GM18858 (cell line): Measurements from ENCODE around the gene APOB.

Experiments used
- ATAC-seq: cut with Tn5 transposase; IDR thresholded peaks from one replicate; pipeline ENCODE4 v1.9.1; 2021; ENCODE audit not compliant: unreplicated experiment

APOB gene, protein sequence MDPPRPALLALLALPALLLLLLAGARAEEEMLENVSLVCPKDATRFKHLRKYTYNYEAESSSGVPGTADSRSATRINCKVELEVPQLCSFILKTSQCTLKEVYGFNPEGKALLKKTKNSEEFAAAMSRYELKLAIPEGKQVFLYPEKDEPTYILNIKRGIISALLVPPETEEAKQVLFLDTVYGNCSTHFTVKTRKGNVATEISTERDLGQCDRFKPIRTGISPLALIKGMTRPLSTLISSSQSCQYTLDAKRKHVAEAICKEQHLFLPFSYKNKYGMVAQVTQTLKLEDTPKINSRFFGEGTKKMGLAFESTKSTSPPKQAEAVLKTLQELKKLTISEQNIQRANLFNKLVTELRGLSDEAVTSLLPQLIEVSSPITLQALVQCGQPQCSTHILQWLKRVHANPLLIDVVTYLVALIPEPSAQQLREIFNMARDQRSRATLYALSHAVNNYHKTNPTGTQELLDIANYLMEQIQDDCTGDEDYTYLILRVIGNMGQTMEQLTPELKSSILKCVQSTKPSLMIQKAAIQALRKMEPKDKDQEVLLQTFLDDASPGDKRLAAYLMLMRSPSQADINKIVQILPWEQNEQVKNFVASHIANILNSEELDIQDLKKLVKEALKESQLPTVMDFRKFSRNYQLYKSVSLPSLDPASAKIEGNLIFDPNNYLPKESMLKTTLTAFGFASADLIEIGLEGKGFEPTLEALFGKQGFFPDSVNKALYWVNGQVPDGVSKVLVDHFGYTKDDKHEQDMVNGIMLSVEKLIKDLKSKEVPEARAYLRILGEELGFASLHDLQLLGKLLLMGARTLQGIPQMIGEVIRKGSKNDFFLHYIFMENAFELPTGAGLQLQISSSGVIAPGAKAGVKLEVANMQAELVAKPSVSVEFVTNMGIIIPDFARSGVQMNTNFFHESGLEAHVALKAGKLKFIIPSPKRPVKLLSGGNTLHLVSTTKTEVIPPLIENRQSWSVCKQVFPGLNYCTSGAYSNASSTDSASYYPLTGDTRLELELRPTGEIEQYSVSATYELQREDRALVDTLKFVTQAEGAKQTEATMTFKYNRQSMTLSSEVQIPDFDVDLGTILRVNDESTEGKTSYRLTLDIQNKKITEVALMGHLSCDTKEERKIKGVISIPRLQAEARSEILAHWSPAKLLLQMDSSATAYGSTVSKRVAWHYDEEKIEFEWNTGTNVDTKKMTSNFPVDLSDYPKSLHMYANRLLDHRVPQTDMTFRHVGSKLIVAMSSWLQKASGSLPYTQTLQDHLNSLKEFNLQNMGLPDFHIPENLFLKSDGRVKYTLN (N-terminal part only)

DNA sequence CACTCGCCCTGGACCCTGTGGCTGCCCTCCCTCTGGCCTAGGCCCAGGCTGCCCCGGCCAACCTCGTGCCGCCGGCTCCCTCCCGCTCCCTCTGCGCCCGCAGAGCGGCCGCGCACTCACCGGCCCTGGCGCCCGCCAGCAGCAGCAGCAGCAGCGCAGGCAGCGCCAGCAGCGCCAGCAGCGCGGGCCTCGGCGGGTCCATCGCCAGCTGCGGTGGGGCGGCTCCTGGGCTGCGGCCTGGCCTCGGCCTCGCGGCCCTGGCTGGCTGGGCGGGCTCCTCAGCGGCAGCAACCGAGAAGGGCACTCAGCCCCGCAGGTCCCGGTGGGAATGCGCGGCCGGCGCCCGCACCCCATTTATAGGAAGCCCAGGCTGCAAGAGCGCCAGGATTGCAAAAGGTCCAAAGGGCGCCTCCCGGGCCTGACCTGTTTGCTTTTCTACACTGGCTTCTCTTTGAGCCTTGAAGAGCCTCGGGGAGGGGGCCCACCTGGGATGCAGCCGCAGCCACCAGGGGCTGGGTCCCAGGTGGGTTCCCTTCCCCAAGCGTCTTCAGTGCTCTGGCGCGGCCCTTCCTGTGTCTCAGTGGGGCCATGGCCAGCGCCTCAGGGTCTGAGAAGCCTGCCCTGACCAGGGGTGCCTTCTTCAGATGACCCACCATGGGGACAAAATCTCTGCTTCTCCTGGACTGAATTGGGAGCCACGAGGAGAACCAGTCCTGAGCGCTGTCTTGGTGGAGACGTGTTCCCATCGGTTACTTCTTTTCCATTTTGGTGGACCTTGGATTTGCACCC is at the start of gene APOB:
Gene APOB (minus strand): TSS at position 330 of the 789 bp plus-strand sequence. CDS start 128 bp downstream, at position 202.
- ATAC-seq = no peak

DNA sequence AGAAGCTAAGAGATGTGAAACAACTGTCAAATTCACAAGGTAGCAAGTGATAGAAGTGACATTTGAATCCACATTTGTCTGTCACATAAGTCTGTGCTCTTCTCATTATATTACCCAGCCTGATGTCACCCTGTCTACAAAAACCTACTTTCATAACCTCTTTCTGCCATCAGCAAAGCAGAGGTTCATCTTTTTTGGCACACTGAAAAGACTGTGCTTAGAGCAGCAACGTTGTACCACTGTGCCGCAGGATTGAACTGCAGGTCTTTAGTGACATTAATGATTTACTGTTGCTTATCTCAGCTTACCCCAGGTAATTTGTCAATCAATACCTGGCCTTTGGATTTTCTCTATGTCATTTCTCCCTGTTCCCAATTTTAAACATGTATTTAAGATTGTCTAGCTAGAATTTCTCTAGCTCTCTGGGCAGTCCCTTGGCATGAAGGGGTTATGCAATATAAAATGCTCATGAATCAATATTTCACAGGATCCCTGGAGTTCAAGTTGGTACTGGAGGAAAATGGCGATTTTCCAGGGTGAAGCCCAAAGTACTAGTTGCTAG is 48.5 kb upstream of the APOB start:
- no peak for ATAC-seq

DNA sequence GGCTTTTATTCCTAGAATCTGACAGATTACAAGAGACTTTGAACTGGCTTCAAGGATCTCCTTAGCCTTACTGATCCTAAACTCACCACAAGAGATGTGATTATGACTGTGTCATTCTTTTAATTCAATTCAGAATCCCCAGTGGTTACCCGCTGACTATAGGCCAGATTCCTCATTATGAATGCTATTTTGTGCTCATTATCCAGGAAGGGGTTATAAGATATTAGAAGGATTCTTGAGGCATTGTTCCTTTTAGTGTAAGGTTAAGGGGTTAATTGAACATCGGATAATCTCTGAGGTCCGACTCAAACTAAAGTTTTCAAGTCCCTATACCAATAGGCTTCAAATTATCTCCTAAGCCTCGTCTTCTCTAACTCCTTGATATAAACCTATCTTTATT is 40.5 kb upstream of the APOB start:
- ATAC-seq = no peak

DNA sequence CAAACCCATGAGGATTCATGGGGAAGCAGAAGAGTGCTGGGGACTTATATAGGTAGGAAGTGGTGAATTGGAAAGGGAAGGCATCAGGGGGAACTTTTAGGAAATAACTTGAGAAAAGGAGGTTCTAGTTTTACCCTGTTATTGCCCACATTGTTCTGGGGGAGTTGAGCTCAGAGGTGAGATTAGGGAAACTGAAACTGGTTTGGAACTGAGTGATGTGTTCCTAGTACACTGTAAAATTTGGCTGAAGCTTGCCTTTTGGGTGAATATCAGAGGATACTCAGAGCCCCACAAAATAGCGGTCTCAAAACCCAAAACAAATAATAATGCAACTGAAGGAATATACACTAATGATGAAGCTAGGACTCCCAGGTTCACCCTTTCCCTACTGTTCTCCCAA is 39.6 kb upstream of the APOB start:
- no peak for ATAC-seq

DNA sequence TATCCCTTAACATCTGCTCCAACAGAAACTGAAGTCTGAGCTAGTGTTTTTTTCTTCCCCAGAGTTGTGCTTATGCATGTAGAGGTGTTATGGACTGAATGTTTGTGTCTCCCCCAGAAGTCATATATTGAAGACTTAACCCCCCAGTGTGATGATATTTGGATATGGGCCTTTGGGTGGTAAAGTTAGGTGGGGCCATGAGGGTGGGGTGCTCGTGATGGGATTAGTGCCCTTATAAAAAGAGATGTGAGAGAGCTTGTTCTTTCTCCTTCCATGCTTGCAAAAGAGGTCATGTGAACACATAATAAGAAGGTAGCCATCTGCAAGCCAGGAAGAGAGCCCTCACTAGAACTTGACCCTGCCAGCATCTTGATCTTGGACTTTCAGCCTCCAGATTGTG is 34.4 kb upstream of the APOB start:
- no peak for ATAC-seq

DNA sequence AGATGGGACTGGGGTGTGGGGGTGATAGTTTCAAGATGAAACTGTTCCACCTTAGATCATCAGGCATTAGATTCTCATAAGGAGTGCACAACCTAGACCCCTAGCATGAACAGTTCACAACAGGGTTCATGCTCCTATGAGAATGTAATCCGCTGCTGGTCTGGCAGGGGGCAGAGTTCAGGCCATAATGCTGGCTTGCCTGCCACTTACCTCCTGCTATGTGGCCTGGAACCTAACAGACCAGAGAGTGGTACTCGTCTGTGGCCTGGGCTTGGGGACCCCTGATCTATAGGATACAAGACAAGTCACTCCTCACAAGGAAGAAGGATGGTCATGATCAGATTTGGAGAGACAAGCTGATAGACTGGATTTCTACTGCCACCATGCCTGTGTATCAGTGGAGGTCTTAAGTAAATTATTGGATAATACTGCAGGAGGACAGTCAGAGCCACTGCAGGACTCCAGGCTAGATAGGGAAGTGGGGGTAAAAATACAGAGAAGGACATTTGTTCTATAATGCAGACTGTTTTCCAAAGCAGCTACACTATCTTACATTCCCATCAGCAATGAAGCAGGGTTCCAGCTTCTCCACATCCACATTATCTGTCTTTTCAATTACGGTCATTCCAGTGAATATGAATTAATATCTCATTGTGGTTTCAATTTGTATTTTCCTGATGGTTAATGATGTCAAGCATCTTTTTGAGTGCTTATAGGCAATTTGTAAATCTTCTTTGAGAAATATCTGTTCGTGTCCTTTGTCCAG is 28.8 kb upstream of the APOB start:
- no peak for ATAC-seq

DNA sequence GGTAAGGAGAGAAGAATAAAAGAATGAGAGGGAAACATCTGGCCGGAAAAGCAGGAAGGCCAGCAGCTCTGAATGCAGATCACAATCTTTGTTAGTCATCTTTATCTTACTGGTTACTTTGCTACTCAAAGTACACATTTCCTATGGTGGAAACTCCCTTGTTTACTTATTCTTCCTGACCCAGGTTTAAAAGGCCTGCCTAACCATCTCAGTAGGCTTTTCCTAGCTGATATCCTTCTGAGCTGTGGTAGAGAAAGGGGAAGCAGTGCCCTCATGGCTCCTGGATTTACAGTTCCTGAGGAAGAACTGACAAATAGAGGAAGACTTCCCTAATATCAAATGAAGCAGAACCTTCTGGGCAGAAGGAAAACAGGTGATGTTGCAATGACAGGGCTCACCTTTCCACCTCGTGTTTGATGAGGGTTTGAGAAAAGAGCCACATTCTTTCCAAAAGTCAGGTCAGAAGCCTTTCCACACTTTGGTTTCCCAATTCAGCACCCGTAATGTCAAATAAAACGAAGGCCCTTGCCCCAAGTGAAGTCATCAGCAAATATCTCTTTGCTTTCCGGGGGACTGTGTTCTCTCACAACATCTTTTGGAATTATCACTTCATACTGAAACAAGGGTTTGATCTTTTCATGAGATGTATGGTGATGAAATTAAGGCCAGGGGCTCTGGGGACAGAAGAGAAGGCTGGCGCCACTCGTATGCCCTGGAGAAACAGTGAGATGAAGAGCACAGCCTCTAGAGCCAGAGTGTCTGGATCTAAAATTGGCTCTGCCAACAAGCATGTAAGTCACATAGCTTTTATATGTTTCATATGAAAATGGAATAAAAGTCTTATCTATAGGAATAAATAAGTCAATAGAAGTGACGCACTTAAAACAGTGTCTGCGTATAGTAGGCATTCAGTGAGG is 26.7 kb upstream of the APOB start:
- no peak for ATAC-seq

DNA sequence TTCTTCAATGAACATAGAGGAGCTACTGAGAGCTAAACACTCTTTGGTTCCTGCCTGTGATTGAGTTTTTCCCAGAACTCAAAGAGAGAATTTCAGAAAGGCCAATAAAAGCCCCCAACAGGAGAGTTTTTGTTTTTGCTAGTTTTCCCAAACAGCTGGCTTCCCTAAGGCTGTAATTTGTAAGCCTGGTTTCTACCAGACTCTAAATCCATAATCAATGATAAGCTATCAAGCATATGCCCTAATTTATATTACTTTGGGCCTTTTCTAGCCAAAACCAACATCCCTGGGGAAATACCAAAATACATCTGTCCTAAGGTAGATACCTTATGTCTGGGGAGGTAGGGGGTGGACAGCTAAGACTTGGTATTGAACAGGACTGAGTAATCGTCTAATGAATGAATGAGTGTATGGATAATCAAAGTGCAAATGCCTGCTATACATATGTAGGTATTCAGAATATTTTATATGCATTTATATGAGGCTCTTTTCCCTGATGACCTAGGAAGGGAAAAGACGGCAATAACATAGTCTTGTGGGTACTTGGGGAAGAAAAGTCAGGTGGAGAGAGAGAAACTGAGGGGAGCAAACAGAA is 26.0 kb upstream of the APOB start:
- no peak for ATAC-seq

DNA sequence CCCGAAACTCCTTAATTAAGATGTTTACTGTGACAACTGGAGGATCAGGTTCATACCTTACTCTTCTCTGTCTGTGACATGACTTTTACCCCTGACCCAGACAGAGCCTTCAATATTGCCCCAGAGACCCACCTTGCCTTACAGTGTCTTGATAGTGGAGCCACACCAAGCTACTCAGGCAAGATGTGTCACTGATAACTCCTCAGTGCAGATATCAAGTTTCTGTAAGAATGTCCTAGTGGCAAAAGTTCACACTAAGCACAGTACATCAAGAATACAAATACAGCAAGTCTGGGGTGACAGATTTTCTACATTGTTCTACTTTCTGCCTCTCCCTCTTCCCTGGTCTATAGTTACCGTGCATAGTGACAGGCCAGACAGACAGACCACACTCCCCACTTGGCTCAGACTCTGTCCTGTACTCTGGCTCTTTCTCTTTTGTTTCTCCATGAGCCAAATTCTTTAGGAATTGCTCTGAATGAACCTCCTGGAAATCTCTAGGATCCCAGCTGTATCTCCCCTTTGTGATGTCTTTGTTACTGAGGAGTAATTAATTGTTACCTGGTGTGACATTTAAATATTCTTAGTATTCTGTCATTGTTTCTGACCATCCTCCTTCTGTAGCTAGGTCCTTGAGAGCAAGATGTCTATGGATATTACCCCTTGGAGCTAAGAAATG is 24.1 kb upstream of the APOB start:
- ATAC-seq = no peak

DNA sequence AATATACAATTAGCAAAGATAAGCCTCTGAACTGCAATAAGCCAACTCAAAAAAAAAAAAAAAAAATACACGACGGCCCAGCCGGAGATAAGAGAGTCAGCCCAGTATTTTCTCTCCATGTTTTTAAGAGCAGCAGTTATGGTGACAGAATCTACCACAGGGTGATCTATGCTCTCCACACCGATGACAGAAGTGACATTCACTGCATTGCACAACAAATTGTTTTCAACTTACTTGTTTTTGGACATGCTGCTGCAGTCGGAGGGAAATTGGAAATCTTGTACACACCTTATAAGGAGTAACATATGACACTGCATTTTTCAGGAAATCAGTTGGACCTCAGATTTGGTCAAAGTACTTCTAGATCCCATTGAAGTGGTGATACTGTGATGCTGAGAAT is 23.3 kb upstream of the APOB start:
- no peak for ATAC-seq

DNA sequence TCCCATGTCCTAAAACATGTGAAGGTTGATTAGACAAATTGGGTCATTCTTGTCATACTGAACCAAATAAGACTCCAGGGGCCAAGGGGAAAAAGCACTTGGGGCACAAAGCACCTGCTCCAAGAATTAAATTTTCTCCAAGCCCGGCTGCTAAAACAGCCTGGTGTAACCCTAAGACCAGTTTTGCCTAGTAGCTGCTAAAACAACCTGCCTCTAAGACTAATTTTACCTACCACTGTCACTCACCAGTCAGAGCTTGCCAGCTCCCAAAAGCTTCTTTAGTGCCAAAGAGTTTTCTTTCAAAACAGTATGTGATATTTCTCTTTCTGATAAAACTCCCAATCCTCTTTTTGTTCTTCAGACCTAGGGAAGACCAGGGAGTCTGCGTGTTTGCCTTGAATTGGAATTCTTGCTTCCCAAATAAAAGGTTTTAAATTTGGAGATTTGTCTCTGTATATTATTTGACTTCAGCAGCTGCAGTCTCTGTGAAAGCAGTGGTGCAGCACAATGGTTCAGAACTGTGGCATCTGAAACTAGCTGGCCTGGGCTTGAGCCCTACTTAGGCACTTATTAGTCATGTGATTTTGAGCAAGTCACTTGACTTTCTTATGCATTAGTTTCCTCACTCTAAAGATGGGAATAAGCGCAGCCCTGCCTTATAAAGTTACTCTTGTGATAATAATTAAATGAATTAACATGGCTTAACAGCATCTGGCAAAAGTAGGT is 16.2 kb upstream of the APOB start:
- ATAC-seq = no peak

DNA sequence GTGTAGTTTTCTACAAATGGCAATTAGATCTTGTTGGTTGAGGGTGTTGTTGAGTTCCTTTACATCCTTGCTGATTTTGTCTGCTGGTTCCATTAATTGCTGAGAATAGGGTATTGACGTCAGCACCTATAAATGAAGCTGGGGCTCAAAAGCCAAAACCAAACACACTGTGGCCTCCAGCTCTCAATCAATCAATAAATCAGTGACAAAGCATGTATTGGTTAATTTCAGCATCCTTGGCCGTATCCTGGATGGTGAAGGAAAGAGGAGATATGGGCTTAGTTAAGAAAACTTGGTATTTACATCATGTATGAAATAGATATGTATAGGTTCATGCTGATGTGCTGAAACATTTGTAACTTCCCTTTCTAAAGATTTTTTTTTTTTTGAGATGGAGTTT is 13.2 kb upstream of the APOB start:
- ATAC-seq = no peak

DNA sequence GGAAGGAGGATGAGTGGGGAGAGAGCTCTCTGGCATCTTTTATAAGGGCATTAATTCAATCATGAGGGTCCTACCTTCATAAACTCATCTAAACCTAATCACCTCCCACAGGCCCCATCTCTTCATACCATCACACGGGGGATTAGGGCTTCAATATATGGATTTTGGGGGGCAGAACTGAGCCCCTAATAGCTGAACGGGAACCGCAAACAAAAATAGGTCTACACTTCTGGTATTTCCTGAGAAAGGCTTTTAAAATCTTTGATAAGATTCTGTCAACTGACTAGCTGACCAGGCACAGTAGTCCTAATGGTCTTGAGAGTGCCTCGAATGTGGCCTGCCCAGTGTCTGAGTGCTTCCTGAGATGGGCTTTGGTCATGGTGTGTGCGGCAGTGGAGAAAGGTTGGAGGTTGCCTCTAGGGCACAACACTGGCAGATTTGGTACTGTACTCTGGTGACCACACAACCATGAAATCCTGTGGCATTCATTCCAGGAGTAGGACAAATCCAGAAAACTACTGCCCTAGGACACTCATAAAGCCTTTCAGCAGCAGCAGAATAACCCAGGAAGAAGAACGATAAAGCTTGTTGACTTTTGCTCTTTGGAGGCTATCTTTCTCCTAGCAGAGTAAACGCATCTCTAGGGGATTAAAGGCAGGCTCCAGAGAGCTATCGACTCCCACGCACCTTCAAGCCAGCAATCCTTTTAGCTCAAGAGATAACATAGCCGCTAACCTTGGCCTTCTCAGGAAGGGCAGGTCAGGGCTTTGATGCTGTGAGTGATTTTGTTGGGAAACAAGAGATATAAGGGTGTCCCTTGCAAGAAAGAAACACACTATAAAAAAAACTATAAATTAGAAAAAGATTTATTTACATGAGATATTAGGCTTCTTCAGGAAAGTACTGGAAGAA is 12.3 kb upstream of the APOB start:
- ATAC-seq = no peak

DNA sequence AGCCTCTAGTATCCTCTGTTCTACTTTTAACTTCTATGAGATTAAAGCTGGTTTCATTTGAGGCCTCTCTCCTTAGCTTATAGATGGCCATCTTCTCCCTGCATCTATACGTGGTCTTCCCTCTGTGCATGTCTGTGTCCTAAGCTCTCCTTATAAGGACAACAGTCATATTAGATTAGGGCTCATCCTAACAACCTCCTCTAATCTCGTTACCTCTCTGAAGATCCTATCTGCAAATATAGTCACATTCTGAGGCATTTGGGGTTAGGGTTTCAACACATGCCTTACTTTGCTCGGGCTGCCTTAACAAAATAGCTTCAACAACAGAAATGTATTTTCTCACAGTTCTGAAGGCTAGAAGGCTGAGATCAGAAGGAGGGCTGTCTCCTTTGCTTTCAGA is 11.6 kb upstream of the APOB start:
- no peak for ATAC-seq

DNA sequence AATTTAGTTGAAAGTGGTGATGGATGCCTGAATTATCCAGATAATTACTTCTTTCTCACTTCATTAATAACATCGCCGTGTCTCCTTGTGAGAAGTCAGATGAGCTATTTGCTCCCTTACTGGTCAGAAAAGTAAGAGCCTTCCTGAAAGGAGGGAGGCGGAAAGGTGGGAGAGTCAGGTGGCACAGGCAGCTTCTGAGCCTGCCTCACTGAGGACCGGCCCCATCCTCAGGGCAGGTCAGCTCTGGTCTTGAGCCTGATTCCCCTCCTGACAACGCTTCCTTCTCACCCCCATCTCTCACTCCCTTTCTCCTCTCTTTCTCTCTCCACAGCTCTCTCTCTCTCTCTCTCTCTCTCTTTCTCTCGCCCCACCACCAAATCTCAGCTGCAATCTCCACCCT is 10.1 kb upstream of the APOB start:
- ATAC-seq = no peak

DNA sequence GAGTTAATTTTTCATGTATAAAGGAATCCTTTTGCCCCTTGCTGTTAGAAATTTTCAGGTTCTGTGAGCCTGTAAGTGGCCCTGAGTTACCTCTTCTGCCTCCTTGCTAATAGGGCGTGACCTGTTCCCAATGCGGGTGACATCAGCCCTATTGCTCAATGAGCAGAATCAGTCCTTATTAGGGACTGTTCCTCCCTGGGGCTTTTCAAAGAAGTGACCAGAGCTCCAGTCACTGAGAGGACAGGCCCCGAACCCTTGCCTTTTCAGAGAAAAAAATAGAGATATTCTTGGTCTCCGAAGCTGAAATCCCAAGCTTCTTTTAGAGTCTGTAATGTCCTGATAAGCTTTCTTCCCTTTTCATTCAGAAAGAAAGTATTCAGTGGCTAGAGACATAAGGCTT is 8.2 kb upstream of the APOB start:
- ATAC-seq = no peak
